ENCODE data around the gene ADCY5.

DNA sequence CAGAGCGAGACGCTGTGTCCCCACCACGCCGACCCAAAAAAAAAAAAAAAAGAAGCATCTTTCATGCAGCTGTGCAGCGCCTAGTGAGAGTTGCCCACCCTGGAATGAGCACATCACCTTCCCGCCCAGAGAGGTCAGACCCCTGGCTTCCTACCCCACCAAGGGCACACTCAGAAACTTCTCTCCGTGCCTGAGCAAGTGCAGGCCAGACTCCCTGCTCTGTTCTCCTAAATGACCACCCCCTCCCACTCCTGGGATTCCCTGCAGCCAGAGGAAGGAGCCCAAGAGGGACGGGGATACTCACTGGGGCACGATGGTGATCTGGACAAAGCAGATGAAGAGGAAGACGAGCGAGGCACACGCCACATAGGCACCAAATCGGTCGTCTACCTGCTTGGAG lies 131.2 kb downstream of the ADCY5 start:
- TF ChIP-seq, protein P1, sequence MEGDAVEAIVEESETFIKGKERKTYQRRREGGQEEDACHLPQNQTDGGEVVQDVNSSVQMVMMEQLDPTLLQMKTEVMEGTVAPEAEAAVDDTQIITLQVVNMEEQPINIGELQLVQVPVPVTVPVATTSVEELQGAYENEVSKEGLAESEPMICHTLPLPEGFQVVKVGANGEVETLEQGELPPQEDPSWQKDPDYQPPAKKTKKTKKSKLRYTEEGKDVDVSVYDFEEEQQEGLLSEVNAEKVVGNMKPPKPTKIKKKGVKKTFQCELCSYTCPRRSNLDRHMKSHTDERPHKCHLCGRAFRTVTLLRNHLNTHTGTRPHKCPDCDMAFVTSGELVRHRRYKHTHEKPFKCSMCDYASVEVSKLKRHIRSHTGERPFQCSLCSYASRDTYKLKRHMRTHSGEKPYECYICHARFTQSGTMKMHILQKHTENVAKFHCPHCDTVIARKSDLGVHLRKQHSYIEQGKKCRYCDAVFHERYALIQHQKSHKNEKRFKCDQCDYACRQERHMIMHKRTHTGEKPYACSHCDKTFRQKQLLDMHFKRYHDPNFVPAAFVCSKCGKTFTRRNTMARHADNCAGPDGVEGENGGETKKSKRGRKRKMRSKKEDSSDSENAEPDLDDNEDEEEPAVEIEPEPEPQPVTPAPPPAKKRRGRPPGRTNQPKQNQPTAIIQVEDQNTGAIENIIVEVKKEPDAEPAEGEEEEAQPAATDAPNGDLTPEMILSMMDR (IDR thresholded peaks at IDR 0.05; ENCODE audit: low read length) = no peak
- TF ChIP-seq EZH2 (IDR thresholded peaks at IDR 0.05; ENCODE audit: borderline replicate concordance, low read length) = no peak

Measured in OCI-LY1 (cell line).